ENCODE data around the gene HBM.

- TF ChIP-seq CTCF (IDR thresholded peaks at IDR 0.05) = no peak
- TF ChIP-seq POLR2A (IDR thresholded peaks at IDR 0.05) = no peak
- TF ChIP-seq POLR2AphosphoS5 (IDR thresholded peaks at IDR 0.05) = no peak
Observed at GRCh38 chr16:125011-125410, 40.8 kb upstream of the HBM start.
